Activated CD8-positive, alpha-beta memory T cell treated with anti-CD3 and anti-CD28 coated beads for 4 hours (primary cell): ENCODE results near the gene BOD1.

Experiments
- DNase-seq, 2 donors: peaks; one replicate each; pipeline ENCODE4 v3.0.0-alpha.2; 2020; ENCODE audit warnings: low read depth in 2 of 2

Gene BOD1

GRCh38 chr5:173616577-173617118 lies at the start of gene BOD1:
TSS of gene BOD1 (minus strand) at chr5:173616650. CDS start at chr5:173616436, 214 bp downstream.
- DNase-seq, result peak; percentile 89 to 94

GRCh38 chr5:173665326-173665725 lies 48.9 kb upstream of the BOD1 start:
- DNase-seq, result no peak

DNA sequence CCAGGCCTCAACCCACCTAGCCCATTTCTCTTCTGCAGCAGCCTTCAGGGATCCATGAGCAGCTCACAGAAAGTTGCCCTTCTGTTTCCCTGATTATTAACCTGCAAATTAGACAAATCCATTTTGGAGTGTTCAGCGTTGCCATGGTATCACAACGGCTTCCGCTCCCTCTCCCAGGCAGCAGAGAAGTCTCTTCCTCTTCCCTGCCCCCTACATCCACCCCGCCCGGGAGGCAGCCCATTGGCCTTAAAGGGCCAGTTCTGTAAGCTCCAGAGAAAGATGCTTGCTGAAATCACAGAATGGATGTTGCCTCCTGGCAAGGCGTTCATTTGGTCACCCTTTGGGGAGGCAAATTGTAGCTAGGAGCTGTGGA lies 47.7 kb upstream of the BOD1 start:
- DNase-seq, result no peak

DNA sequence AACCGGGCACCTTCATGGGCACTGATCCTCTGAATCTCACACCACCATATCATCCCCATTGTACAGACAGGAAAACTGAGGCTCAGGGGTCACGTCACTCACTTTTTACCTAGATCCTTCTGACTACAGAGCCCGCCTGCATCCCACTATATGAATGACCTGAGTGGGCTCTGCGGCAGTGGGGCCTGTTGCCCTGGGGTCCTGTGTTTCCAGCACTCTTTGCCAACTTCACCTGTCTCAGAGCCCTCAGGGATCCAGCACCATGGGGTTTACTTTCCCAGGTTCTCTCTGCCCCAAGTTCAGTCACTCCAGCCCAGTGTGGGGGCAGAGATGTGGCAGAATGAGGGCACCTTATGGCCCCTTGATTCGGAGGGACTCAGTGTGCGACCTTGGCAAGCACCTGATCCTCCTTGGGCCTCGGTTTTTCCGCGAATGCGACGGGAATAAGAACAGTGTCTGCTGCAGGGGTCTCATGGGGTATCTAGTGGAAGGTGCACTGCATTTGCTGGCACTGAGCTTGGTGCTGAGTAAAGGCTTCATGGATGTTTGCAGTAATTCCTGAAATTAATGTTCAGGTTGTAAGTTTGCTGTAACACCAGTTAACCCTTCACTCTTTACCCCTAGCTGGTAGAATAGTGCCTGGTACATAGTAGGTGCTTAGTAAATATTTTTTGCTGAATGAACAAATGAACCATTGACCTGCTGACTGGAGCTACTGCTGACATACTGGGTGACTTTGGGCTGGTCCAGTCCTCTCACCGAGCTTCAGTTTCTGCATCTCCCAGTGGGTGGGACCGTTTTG lies 47.1 kb upstream of the BOD1 start:
- DNase-seq, result no peak

DNA sequence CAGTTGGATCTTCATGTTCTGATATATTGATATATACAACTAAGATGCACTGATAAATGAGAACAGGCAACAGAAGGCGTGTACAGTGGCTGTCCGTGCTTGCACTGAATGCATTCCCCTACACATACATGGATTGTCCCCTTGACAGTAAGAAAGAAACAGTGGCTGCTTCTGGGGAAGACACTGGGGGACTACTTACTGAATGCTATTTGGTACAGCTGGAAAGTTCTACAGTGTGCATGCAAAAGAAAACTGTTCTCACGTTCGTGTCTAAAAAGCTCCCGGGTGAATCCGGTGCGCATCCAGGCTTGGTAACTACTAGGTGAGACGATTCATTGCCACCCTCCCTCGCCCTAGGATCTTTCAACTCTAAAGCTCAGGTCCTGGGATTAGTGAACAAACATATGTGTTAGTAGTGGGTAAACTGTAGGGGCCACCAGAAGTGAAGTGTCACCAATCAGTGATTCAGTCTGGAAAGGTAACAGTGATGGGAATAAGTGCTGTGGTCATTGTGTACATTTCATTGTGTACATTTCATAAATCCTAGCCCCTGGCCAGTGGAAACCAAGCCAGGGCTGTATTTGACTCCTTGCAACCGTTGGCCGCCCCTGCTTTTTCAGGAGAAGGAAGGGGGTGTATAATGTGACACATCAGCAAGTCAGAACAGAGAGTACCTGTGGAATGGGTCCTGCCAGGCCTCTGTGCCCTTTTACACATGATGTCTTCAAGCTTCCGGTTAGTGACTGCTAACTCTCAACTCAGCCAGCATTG lies 46.3 kb upstream of the BOD1 start:
- no peak for DNase-seq

- no peak for DNase-seq
Measured at GRCh38 chr5:173660481-173661280, 44.2 kb upstream of the BOD1 start.

- DNase-seq, result no peak
Measured at GRCh38 chr5:173659423-173659822, 43.0 kb upstream of the BOD1 start.

GRCh38 chr5:173657741-173658356 lies 41.4 kb upstream of the BOD1 start:
- no peak for DNase-seq

DNA sequence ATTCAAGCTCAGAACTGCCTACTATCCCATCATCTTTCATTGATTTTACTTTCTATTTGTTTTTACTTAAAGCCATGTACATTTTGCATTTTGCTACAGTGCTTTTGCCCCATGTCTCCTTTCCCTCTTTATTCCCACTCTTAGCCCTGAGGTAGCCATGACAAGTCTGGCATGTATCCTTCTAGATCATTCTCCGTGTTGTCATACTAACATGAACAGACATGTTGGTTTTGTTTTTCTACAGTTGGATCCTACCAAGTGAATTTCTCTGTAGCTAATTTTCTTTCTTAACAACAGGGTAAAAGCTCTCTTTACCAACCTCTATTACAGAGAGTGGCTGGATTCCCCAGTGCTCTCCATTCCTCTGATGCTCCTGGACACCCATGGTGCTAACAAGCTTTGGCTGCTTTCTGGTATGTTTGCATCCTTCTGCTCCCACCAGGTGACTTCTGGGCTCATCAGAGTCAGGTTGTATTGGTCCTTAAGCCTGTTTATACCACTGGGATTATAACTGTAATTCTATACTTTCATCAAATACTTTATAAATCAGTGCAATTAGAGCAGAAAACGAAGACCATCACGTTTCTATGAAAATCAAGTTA lies 38.8 kb upstream of the BOD1 start:
- no peak for DNase-seq

DNA sequence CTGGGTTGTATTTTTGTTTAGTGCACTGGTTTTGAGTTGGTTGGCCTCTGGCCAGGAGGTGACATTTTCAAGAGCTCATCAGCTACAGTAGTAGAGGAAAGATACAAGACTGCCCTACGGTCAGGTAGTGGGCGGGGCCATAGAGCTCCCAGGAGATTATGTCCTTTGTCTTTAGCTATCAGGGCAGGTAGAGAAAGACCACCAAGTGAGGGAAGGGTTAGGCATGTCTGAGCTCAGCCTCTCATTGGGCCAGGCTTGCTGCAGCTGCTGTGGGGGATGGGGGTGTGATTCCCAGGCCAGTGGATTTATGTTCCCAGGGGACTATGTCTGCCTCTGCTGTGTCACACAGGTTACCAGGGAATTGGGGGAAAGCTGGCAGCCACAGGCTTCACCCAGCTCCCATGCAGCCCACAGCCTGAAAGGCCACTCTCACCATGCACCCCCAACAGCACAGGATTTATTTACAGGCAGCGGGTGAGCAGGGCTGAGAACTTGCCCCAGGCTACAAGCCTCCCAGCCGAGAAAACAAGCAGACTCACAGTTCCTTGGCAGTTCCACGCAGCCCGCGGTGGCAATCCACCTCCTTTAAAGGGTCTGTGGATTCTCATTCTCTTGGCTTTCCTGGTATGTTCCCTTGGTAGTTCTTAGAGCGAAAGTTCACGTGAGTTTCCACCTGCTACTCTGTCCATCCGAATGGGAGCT lies 37.5 kb upstream of the BOD1 start:
- DNase-seq, result no peak

GRCh38 chr5:173648308-173648866 lies 31.9 kb upstream of the BOD1 start:
- no peak for DNase-seq

- DNase-seq, result no peak
Measured at GRCh38 chr5:173646692-173647091, 30.2 kb upstream of the BOD1 start.

DNA sequence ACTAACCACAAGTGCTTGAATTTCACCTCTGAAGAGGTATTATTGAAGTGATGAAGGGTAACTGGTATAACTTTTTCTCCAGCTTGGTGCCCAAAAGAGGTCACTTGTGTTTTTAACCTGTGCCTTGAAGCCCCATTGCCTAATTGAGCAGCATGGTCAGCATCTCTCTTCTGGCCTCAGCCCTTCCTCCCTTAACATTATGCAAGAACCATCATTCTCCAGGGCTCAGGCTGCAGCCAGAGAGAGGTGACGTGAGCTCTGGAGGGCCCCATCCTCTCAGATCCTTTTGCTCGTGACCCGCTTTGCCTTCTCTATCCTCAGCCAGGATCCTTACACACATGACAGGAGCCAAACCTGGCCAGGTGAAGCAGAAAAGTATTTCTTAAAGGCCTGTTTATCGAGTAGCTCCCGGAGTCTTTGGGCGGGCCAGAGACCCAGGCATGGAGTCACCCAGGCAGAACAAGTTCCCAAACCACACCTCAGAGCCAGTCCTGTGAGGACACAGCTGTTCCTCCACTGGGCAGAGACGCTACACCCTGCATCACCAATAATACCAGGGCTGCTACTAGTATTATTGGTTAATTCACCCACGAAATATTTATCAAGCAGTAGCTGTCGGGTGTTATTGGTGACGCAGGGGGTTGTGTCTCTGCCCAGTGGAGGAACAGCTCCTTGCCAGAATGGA lies 29.6 kb upstream of the BOD1 start:
- no peak for DNase-seq

- DNase-seq, result no peak
Measured at GRCh38 chr5:173645437-173645807, 29.0 kb upstream of the BOD1 start.

DNA sequence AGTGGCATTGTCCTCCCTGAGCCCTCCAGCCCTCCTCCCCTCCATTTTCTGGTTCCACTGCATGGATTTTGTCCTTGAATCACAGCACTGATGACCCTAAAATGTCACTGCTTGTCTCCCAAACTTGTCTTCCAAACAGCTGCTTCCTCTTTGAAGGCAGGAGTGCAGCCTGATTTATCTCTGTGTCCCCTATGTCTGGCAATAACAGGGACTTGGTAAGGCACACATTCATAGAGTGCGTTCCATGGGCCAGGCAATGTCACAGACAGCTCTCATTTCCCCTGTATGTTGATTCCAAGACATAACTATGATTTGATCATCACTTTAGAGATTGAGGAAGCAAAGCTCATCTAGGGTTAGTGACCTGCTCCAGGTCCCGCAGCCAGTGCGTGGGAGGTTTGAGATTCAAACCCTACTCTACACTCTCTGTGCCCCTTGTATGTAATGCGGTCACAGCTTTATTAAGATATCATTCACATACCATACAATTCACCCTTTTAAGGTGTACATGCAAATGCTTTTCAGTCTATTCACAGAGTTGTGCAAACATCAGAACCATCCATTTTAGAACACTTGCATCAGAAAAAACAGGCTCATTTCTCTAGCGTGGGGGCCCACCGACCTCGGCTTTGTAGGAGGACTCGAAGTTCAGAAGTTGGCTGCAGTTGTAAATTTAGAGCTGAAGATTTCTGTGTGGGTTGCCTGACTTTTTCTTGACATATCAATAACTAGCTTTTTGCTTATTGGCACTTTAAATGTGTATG lies 28.4 kb upstream of the BOD1 start:
- no peak for DNase-seq

DNA sequence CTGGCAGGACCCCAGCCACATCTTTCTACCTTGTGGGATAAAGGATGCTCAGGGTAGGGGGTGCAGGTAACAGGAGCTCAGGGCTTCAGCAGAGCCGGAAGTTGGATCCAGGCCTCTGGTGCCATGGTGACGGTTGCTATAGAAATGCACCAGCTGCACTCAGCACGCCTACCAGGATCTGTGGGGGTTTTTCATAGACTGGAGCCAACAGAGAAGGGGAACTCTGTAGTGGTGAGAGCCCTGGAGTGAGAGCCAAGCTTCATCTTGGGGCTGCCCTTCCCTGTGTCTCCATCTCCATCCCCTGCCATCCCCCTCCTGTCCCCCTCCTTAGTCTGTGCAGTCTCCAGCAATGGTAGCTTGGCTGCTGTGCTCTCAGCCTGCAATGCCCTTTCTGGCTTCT lies 27.5 kb upstream of the BOD1 start:
- no peak for DNase-seq

DNA sequence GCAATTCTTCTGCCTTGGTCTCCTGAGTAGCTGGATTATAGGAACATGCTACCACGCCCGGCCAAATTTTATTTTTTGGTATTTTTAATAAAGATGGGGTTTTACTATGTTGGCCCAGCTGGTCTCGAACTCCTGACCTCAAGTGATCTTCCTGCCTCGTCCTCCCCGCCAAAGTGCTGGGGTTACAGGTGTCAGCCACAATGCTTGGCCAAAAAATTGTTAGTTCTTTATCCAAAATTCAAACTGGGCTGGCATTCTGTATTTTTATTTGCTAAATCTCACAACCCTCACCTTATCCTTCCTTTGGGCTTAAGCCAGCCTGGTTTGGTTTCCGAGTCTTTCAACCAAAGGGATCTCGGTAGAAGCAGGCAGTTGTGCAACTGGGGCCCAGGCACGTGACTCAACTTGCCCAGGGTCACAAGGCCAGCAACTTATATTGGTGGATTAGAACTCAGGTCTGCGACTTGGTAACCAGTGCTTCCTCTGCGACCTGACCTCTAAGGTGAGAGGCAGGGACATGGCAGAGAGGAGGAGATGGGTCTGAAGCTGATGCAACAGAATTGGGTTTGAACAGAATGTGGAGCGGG lies 26.5 kb upstream of the BOD1 start:
- no peak for DNase-seq

DNA sequence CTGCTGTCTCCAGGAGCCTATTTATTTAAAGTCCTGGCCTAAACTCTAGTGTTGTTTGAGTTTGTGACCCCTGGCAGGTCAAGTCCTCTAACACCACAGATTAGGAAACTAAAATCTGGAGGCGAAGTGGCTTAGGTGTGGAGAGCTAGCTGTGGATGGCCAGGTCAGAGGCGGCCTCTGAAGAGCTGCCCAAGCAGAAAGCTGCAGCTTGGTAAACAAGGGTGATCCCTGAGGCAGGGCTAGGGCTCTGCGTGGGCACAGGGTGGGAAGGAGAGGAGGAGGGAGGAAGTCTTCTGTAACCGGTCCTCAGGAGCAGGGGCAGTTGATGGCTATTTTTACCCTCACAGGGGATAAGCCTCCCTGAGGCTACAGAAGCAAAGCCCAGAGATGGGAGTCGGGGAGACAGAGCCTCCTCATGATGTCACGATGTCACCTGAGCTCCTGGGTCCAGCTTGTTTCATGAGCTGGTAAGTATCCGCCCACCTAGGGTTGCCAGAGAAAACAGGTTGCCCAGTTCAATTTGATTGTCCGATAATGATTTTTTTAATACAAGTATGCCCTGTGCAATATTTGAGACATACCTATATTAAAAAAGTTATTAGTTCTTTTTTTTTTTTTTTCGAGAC lies 25.9 kb upstream of the BOD1 start:
- DNase-seq, result no peak
